Activated CD4-positive, alpha-beta T cell treated with anti-CD3 and anti-CD28 coated beads, Interleukin-2, amount 50 U/mL, for 48 hours (primary cell): ENCODE results near the gene PRKCB.

ENCODE experiments used
- DNase-seq, 2 experiments: peaks; one replicate each; pipeline ENCODE4 v3.0.0-alpha.2; 2020

Gene PRKCB

DNA sequence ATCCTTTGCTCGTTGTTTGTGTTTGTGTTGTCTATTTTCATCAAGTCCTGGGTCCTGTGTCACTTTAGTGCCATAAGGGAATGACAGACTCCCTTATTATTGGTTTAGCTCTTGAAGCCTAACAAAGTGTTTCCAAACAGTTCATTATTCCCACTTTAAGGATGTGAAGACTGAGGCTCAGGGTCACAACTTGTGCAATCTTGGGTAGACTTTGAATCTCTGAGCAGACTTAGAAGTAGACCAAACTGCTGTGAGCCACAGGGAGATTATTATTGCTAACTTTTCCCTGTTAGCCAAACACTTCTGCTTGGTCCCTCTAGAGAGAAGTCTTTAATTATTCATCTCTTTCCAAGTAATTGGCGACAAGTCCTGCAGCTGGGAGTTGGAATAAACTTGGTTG is 31.8 kb downstream of the PRKCB start:
- DNase-seq, result no peak

- no peak for DNase-seq
Measured at GRCh38 chr16:23868136-23868535, 32.4 kb downstream of the PRKCB start.

DNA sequence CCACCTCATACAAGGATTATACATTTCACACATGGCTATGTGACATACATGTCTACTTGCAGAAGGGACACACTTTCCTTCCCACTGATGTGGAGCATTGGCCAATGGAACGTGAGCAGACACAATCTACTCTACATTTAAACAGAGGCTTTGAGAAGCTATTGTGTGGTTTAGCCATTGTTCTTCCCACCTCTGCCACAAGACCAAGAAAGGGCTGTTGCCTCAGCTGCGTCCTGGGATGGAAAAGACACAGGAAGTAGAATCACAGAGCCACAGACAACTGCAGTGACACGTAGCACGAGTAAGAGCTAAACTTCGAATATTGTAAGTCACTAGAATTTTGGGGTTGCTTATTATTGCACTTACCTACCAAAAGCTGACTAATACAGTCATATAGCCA is 33.3 kb downstream of the PRKCB start:
- DNase-seq, result peak; percentile 31 to 32

DNA sequence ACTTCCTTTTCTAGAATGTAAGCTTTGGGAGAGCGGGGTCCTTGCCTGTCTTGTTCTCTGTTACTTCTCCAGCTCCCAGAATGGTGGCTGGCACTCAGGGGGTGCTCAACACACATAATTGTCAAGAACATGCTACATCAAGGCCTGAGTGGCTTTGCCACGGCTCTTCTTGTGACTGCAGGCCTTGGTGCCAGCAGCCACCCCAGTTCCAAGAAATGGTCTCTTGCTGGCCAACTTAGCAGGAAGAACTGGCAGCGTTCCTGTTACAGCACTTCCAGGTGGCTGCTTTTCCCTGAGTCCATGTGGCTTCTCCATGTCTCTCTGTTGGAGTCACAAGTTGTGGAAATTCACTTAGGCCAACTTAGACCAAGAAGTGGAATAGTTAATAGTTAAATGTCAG is 36.1 kb downstream of the PRKCB start:
- DNase-seq, result no peak

- no peak for DNase-seq
Measured at GRCh38 chr16:23874613-23875294, 39.0 kb downstream of the PRKCB start.

DNA sequence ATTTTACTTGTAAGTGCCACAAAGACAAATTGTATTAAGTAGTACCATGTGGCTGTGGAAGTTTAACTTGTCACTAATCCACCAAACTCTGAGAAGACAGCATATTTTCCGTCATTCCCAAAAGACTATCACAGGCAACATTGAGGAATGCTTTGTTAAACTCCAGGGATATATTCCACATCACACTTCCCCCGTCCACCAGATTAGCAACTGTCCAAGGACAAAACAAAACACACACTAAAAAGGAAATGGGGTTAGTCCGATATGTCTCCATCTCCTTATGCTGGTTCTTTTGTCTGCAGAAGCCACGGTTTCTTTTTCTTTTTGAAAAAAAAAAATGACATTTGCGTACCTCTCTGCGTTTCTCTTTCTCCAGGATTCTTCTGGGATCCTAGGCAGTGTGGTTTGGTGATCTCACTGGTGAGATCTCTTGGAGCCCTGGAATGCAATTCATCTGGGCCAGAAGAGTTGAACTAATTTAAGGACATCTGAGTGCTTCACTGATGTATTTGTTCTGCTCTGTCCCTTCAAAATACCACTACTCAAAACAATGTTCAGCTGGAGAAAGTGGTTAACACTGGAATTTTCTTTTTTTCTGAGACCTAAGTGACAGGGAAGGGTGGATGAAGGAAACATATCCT is 40.6 kb downstream of the PRKCB start:
- DNase-seq, result no peak

- DNase-seq, result peak in 1 of 2 experiments; percentile 32
Measured at GRCh38 chr16:23877107-23878070, 41.6 kb downstream of the PRKCB start.

- DNase-seq, result no peak
Measured at GRCh38 chr16:23879735-23880373, 44.1 kb downstream of the PRKCB start.

DNA sequence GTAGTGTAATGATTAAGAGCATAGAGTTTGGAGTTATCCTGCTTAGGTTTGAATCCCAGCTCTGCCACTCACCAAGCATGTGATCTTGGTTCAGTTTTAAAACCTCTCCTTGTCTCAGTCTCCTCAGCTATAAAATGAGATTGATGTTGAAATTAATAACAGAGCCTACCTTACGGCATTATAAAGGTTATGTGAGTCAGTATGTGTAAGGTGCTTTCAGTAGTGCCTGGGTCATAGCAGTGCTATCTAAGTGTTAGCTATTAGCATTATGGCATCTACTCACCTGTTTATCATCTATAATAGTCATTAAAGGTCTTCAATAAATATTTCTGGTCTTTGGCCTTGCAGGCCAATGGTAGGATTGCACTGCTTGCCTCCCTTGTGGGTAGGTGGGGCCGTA is 53.4 kb downstream of the PRKCB start:
- no peak for DNase-seq

DNA sequence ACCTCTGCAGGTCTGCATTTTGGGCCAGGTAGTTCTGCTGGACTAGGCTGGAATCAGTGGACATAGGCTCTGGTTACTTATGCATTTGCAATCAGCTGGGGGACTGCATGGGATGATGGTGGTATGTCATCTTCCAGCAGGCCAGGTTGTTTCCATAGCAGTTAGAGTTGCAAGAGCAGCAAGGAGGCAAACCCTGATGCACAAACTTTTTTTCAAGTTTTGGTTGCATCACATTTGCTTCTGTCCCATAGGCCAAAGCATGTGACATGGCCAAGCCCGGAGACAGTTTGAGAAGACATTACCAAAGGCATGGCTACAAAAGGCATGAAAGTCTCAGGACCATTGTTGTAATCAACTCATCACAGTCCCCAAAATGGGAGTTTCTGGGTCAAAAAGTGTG is 58.2 kb downstream of the PRKCB start:
- no peak for DNase-seq

DNA sequence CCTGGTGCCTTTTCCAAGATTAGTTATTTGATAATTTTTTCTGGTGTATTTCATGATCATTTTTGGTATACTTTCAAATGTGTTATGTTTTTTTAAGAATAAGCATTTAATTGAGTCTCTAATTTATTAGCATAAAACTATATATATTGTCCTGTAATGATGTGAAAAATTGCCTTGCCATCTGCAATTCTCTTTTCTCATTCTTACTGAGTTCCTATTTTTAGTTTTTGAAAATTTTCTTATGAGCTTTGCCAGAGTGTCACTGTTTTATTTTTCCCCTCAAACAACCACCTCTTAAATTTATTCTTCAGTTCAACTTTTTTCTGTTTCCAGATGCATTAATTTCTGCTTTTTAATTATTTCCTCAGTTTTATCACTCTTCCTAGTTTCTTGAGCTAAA is 59.3 kb downstream of the PRKCB start:
- no peak for DNase-seq

GRCh38 chr16:23896832-23897821 is 61.3 kb downstream of the PRKCB start:
- no peak for DNase-seq

DNA sequence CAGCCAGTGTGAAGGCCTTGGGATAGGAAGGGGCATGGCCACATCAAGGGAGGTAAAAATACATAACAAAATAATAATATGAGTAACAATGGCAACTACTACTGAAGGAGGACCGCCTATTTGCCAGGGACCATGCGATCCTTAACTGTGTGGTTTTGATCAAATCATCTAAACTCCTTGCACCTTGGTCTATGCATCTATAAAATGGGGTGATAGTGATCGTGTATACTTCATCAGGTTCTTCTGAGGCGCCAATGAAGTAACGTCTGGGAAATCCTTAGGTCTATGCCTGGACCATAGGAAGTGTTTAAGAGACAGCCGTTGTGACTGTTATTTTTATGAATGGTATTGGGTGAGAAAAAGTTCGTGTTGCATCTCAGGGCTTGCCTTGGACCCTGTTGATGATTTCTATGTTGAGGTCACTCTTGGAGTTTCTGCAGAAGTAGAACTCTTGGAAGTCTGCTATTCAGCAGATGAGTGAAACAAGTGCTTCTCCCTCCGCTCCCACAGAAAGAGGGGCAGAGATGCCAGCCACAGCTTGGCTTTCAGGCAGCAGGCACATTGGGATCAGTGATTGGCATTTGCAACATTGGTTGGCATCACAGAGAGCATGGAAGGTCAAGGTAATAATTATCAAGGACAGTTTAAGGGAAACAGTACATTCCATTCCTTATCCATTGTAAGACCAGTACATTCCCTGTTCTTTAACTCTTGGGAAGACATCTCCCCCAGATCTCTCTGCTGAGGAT is 63.1 kb downstream of the PRKCB start:
- DNase-seq, result no peak

- no peak for DNase-seq
Measured at GRCh38 chr16:23899869-23900268, 64.1 kb downstream of the PRKCB start.

DNA sequence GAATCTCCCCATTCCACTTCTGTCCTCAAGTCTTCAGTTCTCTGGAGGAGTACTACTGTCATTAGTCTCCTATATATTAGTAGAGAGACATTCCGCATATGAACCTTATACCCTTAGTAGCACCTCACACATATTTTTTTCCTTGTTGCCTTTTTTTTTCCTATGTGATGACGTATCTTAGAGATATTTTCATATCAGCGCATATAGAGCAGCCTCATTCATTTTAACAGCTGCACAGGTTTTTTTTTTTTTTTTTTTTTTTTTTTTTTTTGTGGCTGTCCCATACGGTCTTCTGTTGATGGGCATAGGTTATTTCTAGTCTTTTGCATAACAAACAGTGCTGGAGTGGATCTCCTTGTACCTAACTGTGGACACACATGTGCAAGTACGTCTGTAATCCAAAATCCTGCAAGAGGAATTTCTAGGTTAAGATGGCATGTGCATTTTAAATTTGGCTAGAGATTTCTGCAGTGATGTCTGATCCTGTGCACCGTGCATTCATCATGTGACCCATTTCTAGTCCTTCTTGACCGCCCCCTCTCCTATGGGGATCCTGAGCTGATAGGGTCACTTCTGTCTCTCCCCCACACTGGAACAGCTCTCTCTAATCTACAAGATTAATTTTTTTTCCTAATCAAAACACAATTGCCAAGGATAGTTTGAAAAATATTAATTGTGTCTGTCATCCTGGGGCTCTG is 64.8 kb downstream of the PRKCB start:
- no peak for DNase-seq

GRCh38 chr16:23901178-23902033 is 65.6 kb downstream of the PRKCB start:
- DNase-seq, result no peak

- no peak for DNase-seq
Measured at GRCh38 chr16:23902034-23902747, 66.4 kb downstream of the PRKCB start.

GRCh38 chr16:23902748-23903414 is 67.1 kb downstream of the PRKCB start:
- no peak for DNase-seq
